ENCODE results near the gene ODAD3.

DNA sequence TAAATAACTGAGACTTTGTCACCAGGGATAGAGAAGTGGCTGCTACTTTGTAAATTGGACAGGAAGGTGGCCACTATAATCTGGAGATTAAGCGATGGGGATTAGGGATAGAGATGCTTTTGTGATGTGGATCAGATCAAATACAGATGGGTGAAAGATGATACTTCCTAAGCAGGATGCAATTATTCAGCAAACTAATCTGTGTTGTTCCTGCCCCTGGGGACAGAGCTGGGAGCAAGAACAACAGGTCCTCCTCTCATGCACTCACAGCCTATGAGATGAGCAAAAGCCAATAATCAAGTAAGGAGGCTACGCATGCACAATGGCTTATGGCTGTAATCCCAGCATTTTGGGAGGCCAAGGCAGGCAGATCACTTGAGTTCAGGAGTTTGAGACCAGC, 20.4 kb downstream of the ODAD3 start:
- TF ChIP-seq EZH2 (optimal IDR thresholded peaks at IDR 0.05; ENCODE audit: low read depth, low read length): no peak
- TF ChIP-seq, protein P1, sequence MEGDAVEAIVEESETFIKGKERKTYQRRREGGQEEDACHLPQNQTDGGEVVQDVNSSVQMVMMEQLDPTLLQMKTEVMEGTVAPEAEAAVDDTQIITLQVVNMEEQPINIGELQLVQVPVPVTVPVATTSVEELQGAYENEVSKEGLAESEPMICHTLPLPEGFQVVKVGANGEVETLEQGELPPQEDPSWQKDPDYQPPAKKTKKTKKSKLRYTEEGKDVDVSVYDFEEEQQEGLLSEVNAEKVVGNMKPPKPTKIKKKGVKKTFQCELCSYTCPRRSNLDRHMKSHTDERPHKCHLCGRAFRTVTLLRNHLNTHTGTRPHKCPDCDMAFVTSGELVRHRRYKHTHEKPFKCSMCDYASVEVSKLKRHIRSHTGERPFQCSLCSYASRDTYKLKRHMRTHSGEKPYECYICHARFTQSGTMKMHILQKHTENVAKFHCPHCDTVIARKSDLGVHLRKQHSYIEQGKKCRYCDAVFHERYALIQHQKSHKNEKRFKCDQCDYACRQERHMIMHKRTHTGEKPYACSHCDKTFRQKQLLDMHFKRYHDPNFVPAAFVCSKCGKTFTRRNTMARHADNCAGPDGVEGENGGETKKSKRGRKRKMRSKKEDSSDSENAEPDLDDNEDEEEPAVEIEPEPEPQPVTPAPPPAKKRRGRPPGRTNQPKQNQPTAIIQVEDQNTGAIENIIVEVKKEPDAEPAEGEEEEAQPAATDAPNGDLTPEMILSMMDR (IDR thresholded peaks at IDR 0.05; ENCODE audit: low read length): no peak
